Measurements from ENCODE around the gene LCMT2.

DNA sequence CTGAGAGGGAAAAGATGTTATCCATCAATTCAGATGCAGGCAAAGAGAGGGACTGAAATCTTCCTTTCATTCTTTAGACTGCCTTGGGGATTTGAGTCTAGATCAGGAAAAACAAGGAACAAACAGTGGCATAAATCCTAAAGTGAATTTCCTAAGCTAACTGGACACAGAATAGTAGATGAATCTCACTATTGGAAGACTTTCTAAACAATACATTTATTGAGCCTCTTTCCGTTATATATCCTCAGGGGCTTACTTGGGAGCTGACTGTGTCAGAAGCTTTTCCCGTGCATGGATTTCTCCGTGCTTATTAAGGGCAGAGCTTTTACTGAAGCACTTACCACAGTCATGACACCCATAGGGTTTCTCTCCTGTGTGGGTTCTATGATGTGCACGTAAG, 30.4 kb upstream of the LCMT2 start:
- TF ChIP-seq, protein P1, sequence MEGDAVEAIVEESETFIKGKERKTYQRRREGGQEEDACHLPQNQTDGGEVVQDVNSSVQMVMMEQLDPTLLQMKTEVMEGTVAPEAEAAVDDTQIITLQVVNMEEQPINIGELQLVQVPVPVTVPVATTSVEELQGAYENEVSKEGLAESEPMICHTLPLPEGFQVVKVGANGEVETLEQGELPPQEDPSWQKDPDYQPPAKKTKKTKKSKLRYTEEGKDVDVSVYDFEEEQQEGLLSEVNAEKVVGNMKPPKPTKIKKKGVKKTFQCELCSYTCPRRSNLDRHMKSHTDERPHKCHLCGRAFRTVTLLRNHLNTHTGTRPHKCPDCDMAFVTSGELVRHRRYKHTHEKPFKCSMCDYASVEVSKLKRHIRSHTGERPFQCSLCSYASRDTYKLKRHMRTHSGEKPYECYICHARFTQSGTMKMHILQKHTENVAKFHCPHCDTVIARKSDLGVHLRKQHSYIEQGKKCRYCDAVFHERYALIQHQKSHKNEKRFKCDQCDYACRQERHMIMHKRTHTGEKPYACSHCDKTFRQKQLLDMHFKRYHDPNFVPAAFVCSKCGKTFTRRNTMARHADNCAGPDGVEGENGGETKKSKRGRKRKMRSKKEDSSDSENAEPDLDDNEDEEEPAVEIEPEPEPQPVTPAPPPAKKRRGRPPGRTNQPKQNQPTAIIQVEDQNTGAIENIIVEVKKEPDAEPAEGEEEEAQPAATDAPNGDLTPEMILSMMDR (optimal IDR thresholded peaks at IDR 0.05 in 1 of 3, IDR thresholded peaks at IDR 0.05 in 1 of 3, conservative IDR thresholded peaks at IDR 0.05 in 1 of 3; ENCODE audit: extremely low read depth in 1 of 3, insufficient read depth in 2 of 3, low read length in 3 of 3) = no peak
- no peak for TF ChIP-seq EZH2 (IDR thresholded peaks at IDR 0.05; ENCODE audit: low read length)

Measured in keratinocyte (primary cell).